Measurements from ENCODE around the gene CNOT4. TPM values are rescaled to one million over a fixed set of nuclear protein-coding genes. Genes with fewer than 3 reads are reported as not detected.
A peak's percentile ranks its signal among the peaks of the same experiment; 100 is the strongest.

The CNOT4 gene
- 10 to 100 TPM; 23.2 to 27.3 (median 25.1) TPM for total RNA-seq (2021; fragmentation: NEBNext Ultra II Directional; extraction: Animal tissue kit (Norgen Biotek cat#: 25700))
- long read RNA-seq, partial matches to known transcripts: 3 of 12 reads
- long read RNA-seq, other reads (novel, unspliced or antisense): 6 of 12 reads

DNA sequence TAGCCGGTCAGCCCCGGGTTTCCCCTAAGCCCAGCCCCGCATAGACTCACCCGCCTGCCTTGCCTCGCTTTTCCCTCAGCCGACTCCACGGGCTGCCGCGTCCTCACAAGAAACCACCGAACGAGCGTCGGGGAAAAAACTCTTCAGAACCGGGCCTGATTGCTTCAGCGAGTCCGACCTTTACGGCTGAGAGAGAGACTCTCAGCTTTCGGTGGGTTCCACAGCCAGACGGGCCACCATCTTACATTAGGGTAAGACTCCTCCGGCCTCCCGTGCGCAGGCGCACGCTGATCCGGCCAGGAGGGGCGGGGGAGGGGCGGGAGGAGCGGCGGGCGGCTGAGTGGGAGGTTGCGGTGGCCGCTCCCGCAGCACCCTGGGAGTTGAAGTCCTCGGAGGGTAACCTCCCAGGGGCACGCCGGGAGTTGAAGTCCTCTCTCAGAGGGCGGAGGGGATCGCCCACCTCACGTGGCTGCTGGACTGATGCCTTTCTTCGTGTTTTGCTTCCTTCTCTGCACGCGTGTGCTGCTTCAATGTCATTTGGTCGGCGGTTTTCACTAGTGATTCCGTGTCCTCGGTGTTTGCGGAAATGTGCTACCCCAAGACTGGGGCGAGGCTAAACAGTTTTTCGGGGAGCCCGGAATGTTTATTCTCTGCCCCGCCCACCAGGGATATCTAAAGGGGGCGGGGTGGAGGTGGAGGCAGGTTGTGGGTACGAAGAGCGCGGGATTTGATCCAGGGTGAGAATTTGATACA, at the start of gene CNOT4:
Gene CNOT4 (minus strand): TSS at position 264 of the 753 bp plus-strand sequence. CDS start 71,771 bp downstream, outside the sequence.
- Mint-ChIP-seq H3K27ac (no peak within 1 kb of the TSS), H3K36me3 (ENCODE audit: low read depth) (no peaks in the 10 kb centered on the region), H3K4me1 (ENCODE audit: low read depth) (peaks cover 16% of the 10 kb centered on the region), H3K9me3 (no peaks in the 10 kb centered on the region), H3K27me3 (ENCODE audit: insufficient read depth) (no peaks in the 10 kb centered on the region; the same call in 1 of the 2 replicates), H3K4me3 (no peak within 1 kb of the TSS)
- TF ChIP-seq, protein P1, sequence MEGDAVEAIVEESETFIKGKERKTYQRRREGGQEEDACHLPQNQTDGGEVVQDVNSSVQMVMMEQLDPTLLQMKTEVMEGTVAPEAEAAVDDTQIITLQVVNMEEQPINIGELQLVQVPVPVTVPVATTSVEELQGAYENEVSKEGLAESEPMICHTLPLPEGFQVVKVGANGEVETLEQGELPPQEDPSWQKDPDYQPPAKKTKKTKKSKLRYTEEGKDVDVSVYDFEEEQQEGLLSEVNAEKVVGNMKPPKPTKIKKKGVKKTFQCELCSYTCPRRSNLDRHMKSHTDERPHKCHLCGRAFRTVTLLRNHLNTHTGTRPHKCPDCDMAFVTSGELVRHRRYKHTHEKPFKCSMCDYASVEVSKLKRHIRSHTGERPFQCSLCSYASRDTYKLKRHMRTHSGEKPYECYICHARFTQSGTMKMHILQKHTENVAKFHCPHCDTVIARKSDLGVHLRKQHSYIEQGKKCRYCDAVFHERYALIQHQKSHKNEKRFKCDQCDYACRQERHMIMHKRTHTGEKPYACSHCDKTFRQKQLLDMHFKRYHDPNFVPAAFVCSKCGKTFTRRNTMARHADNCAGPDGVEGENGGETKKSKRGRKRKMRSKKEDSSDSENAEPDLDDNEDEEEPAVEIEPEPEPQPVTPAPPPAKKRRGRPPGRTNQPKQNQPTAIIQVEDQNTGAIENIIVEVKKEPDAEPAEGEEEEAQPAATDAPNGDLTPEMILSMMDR (IDR thresholded peaks at IDR 0.05): no peak
- DNase-seq: peak; percentile 93

DNA sequence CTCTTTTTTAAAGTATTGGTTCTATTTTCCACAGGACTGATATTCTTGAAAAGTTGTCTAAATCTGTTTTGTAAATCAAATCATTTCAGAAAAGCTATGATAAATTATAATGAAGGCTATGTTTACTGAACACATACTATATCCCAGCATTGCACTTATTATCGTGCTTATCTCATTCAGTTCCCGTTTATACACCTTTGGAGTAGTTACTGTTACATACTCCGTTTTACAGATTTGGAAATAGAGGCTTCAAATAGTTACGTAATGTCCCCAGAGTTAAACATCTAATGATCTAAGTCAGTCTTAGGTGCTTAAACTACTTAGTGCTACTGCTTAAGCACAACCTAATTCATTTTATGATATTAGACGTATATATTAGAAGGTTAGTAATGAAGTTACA, 49.0 kb upstream of the CNOT4 start:
- peaks cover 8% of the 10 kb centered on the region; the same call in 1 of the 2 replicates for H3K4me1 Mint-ChIP-seq (ENCODE audit: low read depth)
- no peaks in the 10 kb centered on the region for H3K9me3 Mint-ChIP-seq
- TF ChIP-seq, protein P1 (IDR thresholded peaks at IDR 0.05): no peak
- no peak overlapping the region for H3K4me3 Mint-ChIP-seq
- H3K27ac Mint-ChIP-seq: no peak overlapping the region
- H3K27me3 Mint-ChIP-seq (ENCODE audit: insufficient read depth): no peaks in the 10 kb centered on the region; the same call in 1 of the 2 replicates
- DNase-seq: no peak
- no peaks in the 10 kb centered on the region for H3K36me3 Mint-ChIP-seq (ENCODE audit: low read depth)

DNA sequence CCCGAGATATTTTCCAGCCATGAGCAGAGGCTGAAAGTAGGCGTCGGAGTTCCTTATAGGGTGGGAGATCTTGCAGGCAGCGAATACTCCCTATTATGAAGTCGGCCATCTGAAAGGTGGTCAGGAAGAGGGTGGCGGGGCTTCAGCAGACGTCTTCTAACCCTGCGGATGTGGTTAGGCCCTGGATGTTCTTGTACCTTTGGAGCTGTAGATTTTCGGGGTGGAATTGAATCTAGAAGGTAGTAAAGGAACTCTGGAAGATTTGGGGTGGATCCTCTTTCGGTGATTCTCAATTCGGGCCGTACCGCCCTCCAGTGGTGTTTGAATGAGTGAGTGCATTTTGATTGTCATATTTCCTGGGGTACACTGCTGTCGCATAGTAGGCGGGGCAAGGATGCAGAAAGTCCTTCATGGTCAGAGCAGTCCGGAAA, 48.5 kb upstream of the CNOT4 start:
- DNase-seq: peak; percentile 55
- no peak overlapping the region for H3K4me3 Mint-ChIP-seq
- H3K27me3 Mint-ChIP-seq (ENCODE audit: insufficient read depth): no peaks in the 10 kb centered on the region; the same call in 1 of the 2 replicates
- peaks cover 13% of the 10 kb centered on the region for H3K4me1 Mint-ChIP-seq (ENCODE audit: low read depth)
- H3K9me3 Mint-ChIP-seq: no peaks in the 10 kb centered on the region
- no peaks in the 10 kb centered on the region for H3K36me3 Mint-ChIP-seq (ENCODE audit: low read depth)
- TF ChIP-seq, protein P1 (IDR thresholded peaks at IDR 0.05): peak; percentile 78
- no peak overlapping the region for H3K27ac Mint-ChIP-seq

- H3K27ac Mint-ChIP-seq: no peak within 1 kb of the TSS
- H3K4me1 Mint-ChIP-seq (ENCODE audit: low read depth): peaks cover 14% of the 10 kb centered on the region
- TF ChIP-seq, protein P1 (IDR thresholded peaks at IDR 0.05): no peak
- no peaks in the 10 kb centered on the region for H3K36me3 Mint-ChIP-seq (ENCODE audit: low read depth)
- H3K4me3 Mint-ChIP-seq: no peak within 1 kb of the TSS
- DNase-seq: peak; percentile 71
- no peaks in the 10 kb centered on the region; the same call in 1 of the 2 replicates for H3K27me3 Mint-ChIP-seq (ENCODE audit: insufficient read depth)
- H3K9me3 Mint-ChIP-seq: no peaks in the 10 kb centered on the region
These were observed 47.8 kb upstream of the CNOT4 start, which contains the start of gene NUP205 for GRCh38 chr7:135557455-135558336. Gene NUP205 (plus strand): TSS chr7:135557917. CDS start chr7:135557945, 28 bp downstream.

GRCh38 chr7:135553346-135553745, 43.4 kb upstream of the CNOT4 start:
- Mint-ChIP-seq H3K27me3 (ENCODE audit: insufficient read depth) (peaks cover 4% of the 10 kb centered on the region), H3K4me1 (ENCODE audit: low read depth) (peaks cover 6% of the 10 kb centered on the region), H3K27ac (no peak overlapping the region), H3K4me3 (no peak overlapping the region), H3K36me3 (ENCODE audit: low read depth) (no peaks in the 10 kb centered on the region), H3K9me3 (no peaks in the 10 kb centered on the region)
- TF ChIP-seq, protein P1 (IDR thresholded peaks at IDR 0.05): no peak
- no peak for DNase-seq

Data from HFFc6 (cell line).